K562 (cell line): Measurements from ENCODE around the gene ZBTB42. TPM values are rescaled to one million over a fixed set of nuclear protein-coding genes. Genes with fewer than 3 reads are reported as not detected.

ENCODE experiments used
- ATAC-seq: fragments of 200-7000 bp; cut with Tn5 transposase; 3 replicates; pipeline ENCODE4 v1.9.1; 2020; ENCODE audit warnings: moderate library complexity
- BruUV-seq: library from RNA; stranded (reverse); fragments of 400-500 nt; replicated peaks from 2 replicates; lab custom pipeline; 2021; lab: Mats Ljungman, UMichigan
- CTCF ChIA-PET: fragments of 300-600 bp; formaldehyde crosslinking; extraction: SDS; loops from one replicate; lab custom pipeline; 2021; ENCODE audit warnings: low intra/inter-chr PET ratio; lab: Yijun Ruan, JAX
- POLR2A ChIA-PET: fragments of 300-600, 350-650 bp; sonication (Branson Sonifier 250); formaldehyde crosslinking; extraction: SDS; loops from one replicate; lab custom pipeline; 2021; ENCODE audit warnings: antibody characterized with exemption, inconsistent platforms; lab: Yijun Ruan, JAX
- DNase-seq, 4 experiments: peaks; one replicate each; pipeline versions ENCODE4 v3.0.0 to v3.0.0-alpha.2; 2011 to 2018; ENCODE audit warnings: low spot score in 3 of 4, mixed read lengths in 3 of 4; ENCODE audit errors: extremely low read depth in 1 of 4
- FAIRE-seq: peaks from 2 replicates; lab custom pipeline; 2011; peaks lifted over from hg19 to GRCh38; lab: Jason Lieb, UNC
- H2AFZ ChIP-seq: 2 replicates; pipeline ENCODE4 v1.6.0; 2011; ENCODE audit warnings: low read depth, low read length, control low read depth, inconsistent platforms
- H3K27ac ChIP-seq: fragments of 200-600 bp; 3 replicates; pipeline ENCODE4 v1.8.0; 2011; ENCODE audit warnings: low read depth, mild to moderate bottlenecking, control low read depth, inconsistent platforms, low read length, moderate library complexity, mixed read lengths; ENCODE audit errors: extremely low read depth
- H3K27me3 ChIP-seq, 2 experiments: fragments of 300-600 bp in 1 of 2; 2 replicates in 1 of 2; 3 replicates in 1 of 2; pipeline versions ENCODE4 v1.6.0 to v1.8.0; 2011; ENCODE audit warnings: inconsistent platforms in 2 of 2, low read length in 2 of 2, mild to moderate bottlenecking in 1 of 2, mixed read lengths in 1 of 2, moderate library complexity in 1 of 2; ENCODE audit not compliant: control insufficient read depth in 2 of 2, insufficient read depth in 2 of 2
- H3K36me3 ChIP-seq: fragments of 300-600 bp; 3 replicates; pipeline ENCODE4 v1.8.0; 2011; ENCODE audit warnings: mild to moderate bottlenecking, low read length, inconsistent platforms; ENCODE audit not compliant: control insufficient read depth, insufficient read depth
- H3K4me1 ChIP-seq, 2 experiments: fragments of 200-600 bp in 1 of 2; replicated peaks in 1 of 2; 2 replicates in 1 of 2; 3 replicates in 1 of 2; pipeline versions ENCODE4 v1.5.1 to v1.8.0; 2011; ENCODE audit warnings: inconsistent platforms in 2 of 2, low read length in 2 of 2, mild to moderate bottlenecking in 1 of 2, mixed read lengths in 1 of 2, moderate library complexity in 1 of 2; ENCODE audit not compliant: control insufficient read depth in 2 of 2, insufficient read depth in 2 of 2
- H3K4me2 ChIP-seq: 2 replicates; pipeline ENCODE4 v1.6.1; 2011; ENCODE audit warnings: low read length, control low read depth, inconsistent platforms, mixed read lengths; ENCODE audit not compliant: insufficient read depth
- H3K4me3 ChIP-seq: fragments of 200-600 bp; sonication (generic), shearing (Covaris generic); 2 replicates; pipeline ENCODE4 v1.5.1; 2016; ENCODE audit warnings: control low read depth, inconsistent platforms
- H3K79me2 ChIP-seq: fragments of 200-600 bp; 3 replicates; pipeline ENCODE4 v1.8.0; 2011; ENCODE audit warnings: low read length, inconsistent platforms; ENCODE audit not compliant: control insufficient read depth, insufficient read depth
- H3K9ac ChIP-seq, 2 experiments: 2 replicates each; pipeline versions ENCODE4 v1.6.0 to v1.6.1; 2011; ENCODE audit warnings: low read depth in 2 of 2, low read length in 2 of 2, control low read depth in 1 of 2, inconsistent platforms in 1 of 2, mild to moderate bottlenecking in 1 of 2, mixed read lengths in 1 of 2; ENCODE audit not compliant: insufficient read depth in 1 of 2
- H3K9me1 ChIP-seq: one replicate; pipeline ENCODE4 v1.6.0; 2011; ENCODE audit warnings: inconsistent platforms, mild to moderate bottlenecking, low read length, moderate library complexity; ENCODE audit not compliant: control insufficient read depth, insufficient read depth
- H3K9me3 ChIP-seq: replicated peaks from 2 replicates; pipeline ENCODE4 v1.5.1; 2011; ENCODE audit warnings: low read depth, low read length, inconsistent platforms; ENCODE audit not compliant: control insufficient read depth, insufficient read depth
- H4K20me1 ChIP-seq: replicated peaks from 2 replicates; pipeline ENCODE4 v1.6.1; 2011; ENCODE audit warnings: low read length, inconsistent platforms, mixed read lengths; ENCODE audit not compliant: control insufficient read depth, insufficient read depth
- ADNP ChIP-seq: fragments of 200-800 bp; sonication (Bioruptor generic); IDR thresholded peaks from 2 replicates; pipeline ENCODE4 v1.6.1; 2016; ENCODE audit warnings: missing genetic modification characterization, missing compliant biosample characterization
- BCOR ChIP-seq: fragments of 450-650 bp; IDR thresholded peaks from 2 replicates; pipeline ENCODE4 v1.6.1; 2016
- CBX3 ChIP-seq, 2 experiments: IDR thresholded peaks; 1 replicate in 1 of 2; 2 replicates in 1 of 2; pipeline ENCODE4 v1.6.1; 2012; ENCODE audit warnings: inconsistent platforms in 2 of 2, low read length in 2 of 2, borderline replicate concordance in 1 of 2, control low read depth in 1 of 2
- CEBPB ChIP-seq: fragments of 450-650 bp; IDR thresholded peaks from 2 replicates; pipeline ENCODE4 v1.6.1; 2016; ENCODE audit warnings: missing genetic modification characterization, missing compliant biosample characterization
- CXXC5 ChIP-seq: fragments of 250-450 bp; sonication (Bioruptor Pico); IDR thresholded peaks from 2 replicates; pipeline ENCODE4 v1.8.0; 2022; ENCODE audit warnings: inconsistent platforms, mild to moderate bottlenecking, moderate library complexity
- ELF4 ChIP-seq: fragments of 450-650 bp; formaldehyde crosslinking; IDR thresholded peaks from 2 replicates; pipeline ENCODE4 v1.4.0; 2022; ENCODE audit warnings: missing genetic modification characterization
- HLTF ChIP-seq: fragments of 450-650 bp; IDR thresholded peaks from 2 replicates; pipeline ENCODE4 v1.6.1; 2016
- NRF1 ChIP-seq, 2 experiments: fragments of 450-650 bp; IDR thresholded peaks in 1 of 2; conservative IDR thresholded peaks in 1 of 2; 2 replicates each; pipeline ENCODE4 v1.6.1; 2014; ENCODE audit warnings: mild to moderate bottlenecking in 2 of 2
- PTBP1 ChIP-seq: fragments of 200-400 bp; formaldehyde crosslinking; IDR thresholded peaks from 2 replicates; pipeline ENCODE4 v1.6.1; 2017; ENCODE audit warnings: low read depth, low read length
- RBM25 ChIP-seq: fragments of 200-400 bp; formaldehyde crosslinking; IDR thresholded peaks from 2 replicates; pipeline ENCODE4 v1.6.1; 2018; ENCODE audit warnings: low read length, low read depth, moderate library complexity; ENCODE audit not compliant: severe bottlenecking
- RCOR1 ChIP-seq, 2 experiments: IDR thresholded peaks; 2 replicates each; pipeline ENCODE4 v1.6.1; 2012; ENCODE audit warnings: low read depth in 2 of 2, low read length in 2 of 2, borderline replicate concordance in 1 of 2, improper control_type of control experiment in 1 of 2
- SMARCA5 ChIP-seq: fragments of 450-650 bp; IDR thresholded peaks from 2 replicates; pipeline ENCODE4 v1.6.1; 2016
- SREBF2 ChIP-seq: sonication (generic); formaldehyde crosslinking; IDR thresholded peaks from 2 replicates; pipeline ENCODE4 v1.4.0; 2020; ENCODE audit warnings: mild to moderate bottlenecking, missing genetic modification reagents
- TBL1XR1 ChIP-seq, 2 experiments: IDR thresholded peaks; 2 replicates each; pipeline ENCODE4 v1.6.1; 2012; ENCODE audit warnings: improper control_type of control experiment in 2 of 2, low read length in 2 of 2, mild to moderate bottlenecking in 1 of 2
- XRCC4 ChIP-seq: IDR thresholded peaks from one replicate; pipeline ENCODE4 v1.6.1; 2011; ENCODE audit not compliant: insufficient read depth, insufficient read length; ENCODE audit errors: extremely low read depth
- ZNF134 ChIP-seq: fragments of 250-450 bp; sonication (Bioruptor Pico); conservative IDR thresholded peaks from 2 replicates; pipeline ENCODE4 v1.4.0; 2020
- ZNF217 ChIP-seq: sonication (generic); formaldehyde crosslinking; IDR thresholded peaks from 2 replicates; pipeline ENCODE4 v1.8.0; 2022; ENCODE audit warnings: mild to moderate bottlenecking, missing genetic modification reagents
- WGBS: fragments of 100-300 bp; shearing (Covaris generic); methylation state at CpG from one replicate; pipeline ENCODE4 v1.1.6; 2016; ENCODE audit warnings: low coverage, mixed read lengths; ENCODE audit not compliant: insufficient coverage; ENCODE audit errors: missing lambda C conversion rate; 5-methylcytosine and 5-hydroxymethylcytosine counted together
- in situ Hi-C: fragments of 300-500 bp; cut with MboI; formaldehyde crosslinking; loops from 4 replicates; pipeline ENCODE4 v1.15.0; 2018; ENCODE audit warnings: inconsistent platforms, mixed read lengths
- intact Hi-C: fragments of 100-400 bp; cut with micrococcal nuclease; formaldehyde crosslinking; loops from 2 replicates; pipeline ENCODE4 v1.14.2; 2022
- polyA plus RNA-seq, 8 experiments: library from polyadenylated mRNA; depleted of rRNA in 4 of 8; stranded (reverse) in 5 of 8; unstranded in 3 of 8; fragments of >200 nt; fragmentation: Nextera tagmentation in 2 of 8; fragmentation: Illumina TruSeq in 1 of 8; extraction: Ambion mirVana in 2 of 8; extraction: Trizol in 1 of 8; gene quantifications; 2 replicates each; pipeline versions ENCODE4 v1.2.1 to v1.2.3, GENCODE V29; 2011 to 2014; ENCODE audit warnings: inconsistent platforms in 1 of 8, missing spikeins in 1 of 8
- total RNA-seq, 7 experiments: library from RNA; depleted of rRNA in 6 of 7; stranded (reverse); fragments of >200 nt in 6 of 7; fragmentation: Illumina TruSeq in 2 of 7; extraction: Trizol in 2 of 7; gene quantifications; 2 replicates each; pipeline versions ENCODE4 v1.2.1 to v1.2.3, GENCODE V29; 2011 to 2021; ENCODE audit warnings: low replicate concordance in 1 of 7
- TF ChIP-seq, protein P1 (sequence below): sonication (generic); formaldehyde crosslinking; IDR thresholded peaks from 2 replicates; pipeline ENCODE4 v1.8.1; 2023; ENCODE audit warnings: mild to moderate bottlenecking, missing genetic modification reagents, moderate library complexity
- TF ChIP-seq, protein P2 (sequence below): fragments of 450-650 bp; conservative IDR thresholded peaks from 2 replicates; pipeline ENCODE4 v1.6.1; 2016; ENCODE audit warnings: missing genetic modification characterization, low read depth, mild to moderate bottlenecking, control low read depth, missing compliant biosample characterization

Gene ZBTB42
- total and polyA plus RNA-seq, 9 of the 15 experiments (the other 6 are each of a cell fraction or from before 2014, with no cell fraction given): 0.03 to 8.5 (median 2.4) TPM

DNA sequence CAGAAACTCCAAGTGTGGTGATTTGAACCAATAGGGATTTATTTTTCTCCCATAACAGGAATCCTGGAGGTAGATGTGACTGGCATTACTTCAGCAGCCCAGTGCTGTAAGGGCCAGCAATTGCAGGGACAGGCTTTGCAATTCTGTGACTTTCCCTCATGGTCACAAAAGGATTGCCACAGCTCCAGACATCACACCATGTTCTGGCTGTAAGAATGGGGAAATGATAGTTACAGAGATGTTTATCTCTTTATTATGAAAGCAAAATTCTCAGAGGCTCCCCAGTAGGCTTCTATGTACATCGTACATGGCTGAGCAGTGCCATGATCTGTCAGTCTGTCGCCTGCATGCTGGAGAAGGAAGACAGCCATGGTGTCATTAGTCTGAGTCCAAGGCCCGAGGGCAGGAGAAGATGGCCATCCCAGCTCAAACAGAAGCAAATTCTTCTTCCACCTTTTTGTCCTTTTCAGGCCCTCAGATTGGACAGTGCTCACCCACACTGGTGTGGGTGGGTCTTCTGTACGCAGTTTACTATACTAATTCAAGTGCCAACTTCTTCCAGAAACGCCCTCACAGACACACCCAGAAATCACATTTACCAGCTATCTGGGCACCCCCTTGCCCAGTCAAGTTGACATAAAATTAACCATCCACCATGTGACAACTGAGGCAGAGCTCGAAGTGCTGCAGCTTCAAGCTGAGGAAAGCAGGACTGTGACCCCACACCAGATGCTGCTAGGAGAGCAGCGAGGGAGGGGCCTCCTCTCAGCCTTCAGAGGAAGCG lies 17.2 kb downstream of the ZBTB42 start:
- POLR2A ChIA-PET: interaction anchor here (1.0 kb wide), 1 partner anchor 14 kb away, joined by 3 read pairs; no protein-coding TSS in a partner anchor
- in situ Hi-C loops: no loop called here

More for the DNA sequence above, 17.2 kb downstream of the ZBTB42 start:
- H3K36me3 ChIP-seq: peaks cover 14% of the 10 kb centered on the region; the same call in 2 of the 3 replicates
- H3K4me1 ChIP-seq: peaks cover 7 to 38% of the 10 kb centered on the region in 2 experiments; a peak in 3 of 5 replicates
- 100% methylated on average over 4 of the region's 8 CpGs for WGBS
- no peaks in the 10 kb centered on the region for H3K9me3 ChIP-seq
- no peak overlapping the region for H3K27ac ChIP-seq
- no peak overlapping the region for H3K4me2 ChIP-seq
- peaks cover 43% of the 10 kb centered on the region for H3K79me2 ChIP-seq
- H2AFZ ChIP-seq: no peak overlapping the region
- DNase-seq (no peak), FAIRE-seq (no peak), ATAC-seq (no peak)
- CTCF ChIA-PET: no interaction called here
- no peak overlapping the region for H3K4me3 ChIP-seq
- no TSS peak for BruUV-seq
- no peaks in the 10 kb centered on the region for H3K9me1 ChIP-seq
- no peak overlapping the region; a peak in 1 of 4 replicates for H3K9ac ChIP-seq
- no peaks in the 10 kb centered on the region for H4K20me1 ChIP-seq
- peak; percentile 97 for TF ChIP-seq RBM25
- TF ChIP-seq SMARCA5: peak; percentile 70; the same call in 1 of the 2 replicates
- TF ChIP-seq, protein P1, sequence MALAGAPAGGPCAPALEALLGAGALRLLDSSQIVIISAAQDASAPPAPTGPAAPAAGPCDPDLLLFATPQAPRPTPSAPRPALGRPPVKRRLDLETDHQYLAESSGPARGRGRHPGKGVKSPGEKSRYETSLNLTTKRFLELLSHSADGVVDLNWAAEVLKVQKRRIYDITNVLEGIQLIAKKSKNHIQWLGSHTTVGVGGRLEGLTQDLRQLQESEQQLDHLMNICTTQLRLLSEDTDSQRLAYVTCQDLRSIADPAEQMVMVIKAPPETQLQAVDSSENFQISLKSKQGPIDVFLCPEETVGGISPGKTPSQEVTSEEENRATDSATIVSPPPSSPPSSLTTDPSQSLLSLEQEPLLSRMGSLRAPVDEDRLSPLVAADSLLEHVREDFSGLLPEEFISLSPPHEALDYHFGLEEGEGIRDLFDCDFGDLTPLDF (CRISPR knock-in tag): no peak
- no peak for TF ChIP-seq CEBPB (tag)
- peak; percentile 71 for TF ChIP-seq ADNP
- no peak for TF ChIP-seq ZNF134 (CRISPR knock-in tag)
- no peak for TF ChIP-seq ZNF217
- 0 out of 2 replicates have a peak, but pooled peaks have one; percentile 61 for TF ChIP-seq PTBP1
- no peak for TF ChIP-seq CXXC5
- no peak for TF ChIP-seq TBL1XR1 (IDR thresholded peaks at IDR 0.05; ENCODE audit: low read length in 2 of 2)
- peak; percentile 65; the same call in 1 of the 2 replicates for TF ChIP-seq BCOR
- TF ChIP-seq NRF1 (conservative IDR thresholded peaks at IDR 0.05 in 1 of 2, IDR thresholded peaks at IDR 0.05 in 1 of 2): no peak
- TF ChIP-seq ELF4 (CRISPR knock-in tag): no peak
- TF ChIP-seq, protein P2, sequence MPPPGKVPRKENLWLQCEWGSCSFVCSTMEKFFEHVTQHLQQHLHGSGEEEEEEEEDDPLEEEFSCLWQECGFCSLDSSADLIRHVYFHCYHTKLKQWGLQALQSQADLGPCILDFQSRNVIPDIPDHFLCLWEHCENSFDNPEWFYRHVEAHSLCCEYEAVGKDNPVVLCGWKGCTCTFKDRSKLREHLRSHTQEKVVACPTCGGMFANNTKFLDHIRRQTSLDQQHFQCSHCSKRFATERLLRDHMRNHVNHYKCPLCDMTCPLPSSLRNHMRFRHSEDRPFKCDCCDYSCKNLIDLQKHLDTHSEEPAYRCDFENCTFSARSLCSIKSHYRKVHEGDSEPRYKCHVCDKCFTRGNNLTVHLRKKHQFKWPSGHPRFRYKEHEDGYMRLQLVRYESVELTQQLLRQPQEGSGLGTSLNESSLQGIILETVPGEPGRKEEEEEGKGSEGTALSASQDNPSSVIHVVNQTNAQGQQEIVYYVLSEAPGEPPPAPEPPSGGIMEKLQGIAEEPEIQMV (tag): no peak
- TF ChIP-seq XRCC4: no peak
- peak in 1 of 2 experiments; percentile 41; a peak in 1 of 3 replicates for TF ChIP-seq CBX3 (IDR thresholded peaks at IDR 0.05; ENCODE audit: borderline replicate concordance in 1 of 2, low read length in 2 of 2)
- peak; percentile 61; the same call in 1 of the 2 replicates for TF ChIP-seq HLTF
- TF ChIP-seq RCOR1 (IDR thresholded peaks at IDR 0.05; ENCODE audit: borderline replicate concordance in 1 of 2, low read depth in 2 of 2, low read length in 2 of 2): peak in 1 of 2 experiments; percentile 15; a peak in 1 of 4 replicates
- no peak for TF ChIP-seq SREBF2 (CRISPR knock-in tag)
- intact Hi-C loops: no loop called here
- no peaks in the 10 kb centered on the region for H3K27me3 ChIP-seq
